ENCODE measurements around the gene CTNNA1. TPM values are rescaled to one million over a fixed set of nuclear protein-coding genes. Genes with fewer than 3 reads are reported as not detected.
"Not testable (repeated sequence)": the region's sequence is repeated elsewhere in the genome, so short reads cannot be mapped to it uniquely, and the experiment has no call there.

Gene CTNNA1
- total and polyA plus RNA-seq, 8 donors: 53.9 to 193 (median 108) TPM

DNA sequence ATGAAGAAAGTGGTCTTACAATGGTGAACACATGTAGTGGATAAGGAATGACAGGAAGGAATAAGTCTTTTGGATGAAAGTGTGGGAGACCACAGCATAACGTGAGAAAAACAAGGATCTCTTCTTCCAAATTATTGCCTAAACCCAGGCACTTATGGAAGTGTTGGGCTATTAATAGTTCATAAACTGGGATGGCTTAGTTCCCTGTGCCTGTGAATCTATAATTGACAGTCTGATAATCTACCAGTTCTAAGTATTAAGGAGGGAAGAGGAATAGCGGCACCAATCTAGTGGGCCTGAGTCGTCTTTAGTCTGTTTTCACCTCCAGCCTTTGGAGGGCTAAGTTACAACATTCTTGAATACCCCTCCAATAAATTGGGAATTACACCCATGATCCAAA lies 161.1 kb downstream of the CTNNA1 start:
- FAIRE-seq: no peak
- TF ChIP-seq, protein P1, sequence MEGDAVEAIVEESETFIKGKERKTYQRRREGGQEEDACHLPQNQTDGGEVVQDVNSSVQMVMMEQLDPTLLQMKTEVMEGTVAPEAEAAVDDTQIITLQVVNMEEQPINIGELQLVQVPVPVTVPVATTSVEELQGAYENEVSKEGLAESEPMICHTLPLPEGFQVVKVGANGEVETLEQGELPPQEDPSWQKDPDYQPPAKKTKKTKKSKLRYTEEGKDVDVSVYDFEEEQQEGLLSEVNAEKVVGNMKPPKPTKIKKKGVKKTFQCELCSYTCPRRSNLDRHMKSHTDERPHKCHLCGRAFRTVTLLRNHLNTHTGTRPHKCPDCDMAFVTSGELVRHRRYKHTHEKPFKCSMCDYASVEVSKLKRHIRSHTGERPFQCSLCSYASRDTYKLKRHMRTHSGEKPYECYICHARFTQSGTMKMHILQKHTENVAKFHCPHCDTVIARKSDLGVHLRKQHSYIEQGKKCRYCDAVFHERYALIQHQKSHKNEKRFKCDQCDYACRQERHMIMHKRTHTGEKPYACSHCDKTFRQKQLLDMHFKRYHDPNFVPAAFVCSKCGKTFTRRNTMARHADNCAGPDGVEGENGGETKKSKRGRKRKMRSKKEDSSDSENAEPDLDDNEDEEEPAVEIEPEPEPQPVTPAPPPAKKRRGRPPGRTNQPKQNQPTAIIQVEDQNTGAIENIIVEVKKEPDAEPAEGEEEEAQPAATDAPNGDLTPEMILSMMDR (IDR thresholded peaks at IDR 0.05): no peak
- no peak for ATAC-seq
- no peaks in the 10 kb centered on the region for H3K4me1 ChIP-seq
- H3K27me3 ChIP-seq: no peaks in the 10 kb centered on the region
- H3K36me3 ChIP-seq: no peaks in the 10 kb centered on the region
- 94 to 97% methylated on average over 3 of the region's 3 CpGs for WGBS, 2 donors
- intact Hi-C loops (cut with DNase I): no loop called here
- DNase-seq: no peak
- no peak overlapping the region for H3K4me3 ChIP-seq
- H3K27ac ChIP-seq: no peak overlapping the region
- H3K9me3 ChIP-seq: no peaks in the 10 kb centered on the region

- 83 to 90% methylated on average over 4 of the region's 4 CpGs for WGBS, 2 donors
- no peaks in the 10 kb centered on the region for H3K36me3 ChIP-seq
- FAIRE-seq (no peak), DNase-seq (no peak), ATAC-seq (no peak)
- no peaks in the 10 kb centered on the region for H3K4me1 ChIP-seq
- H3K9me3 ChIP-seq: no peaks in the 10 kb centered on the region
- H3K4me3 ChIP-seq: no peak overlapping the region
- TF ChIP-seq, protein P1 (IDR thresholded peaks at IDR 0.05): no peak
- intact Hi-C loops (cut with DNase I): no loop called here
- no peaks in the 10 kb centered on the region for H3K27me3 ChIP-seq
- no peak overlapping the region for H3K27ac ChIP-seq
These were observed 165.5 kb downstream of the CTNNA1 start for GRCh38 chr5:138918686-138919085.

DNA sequence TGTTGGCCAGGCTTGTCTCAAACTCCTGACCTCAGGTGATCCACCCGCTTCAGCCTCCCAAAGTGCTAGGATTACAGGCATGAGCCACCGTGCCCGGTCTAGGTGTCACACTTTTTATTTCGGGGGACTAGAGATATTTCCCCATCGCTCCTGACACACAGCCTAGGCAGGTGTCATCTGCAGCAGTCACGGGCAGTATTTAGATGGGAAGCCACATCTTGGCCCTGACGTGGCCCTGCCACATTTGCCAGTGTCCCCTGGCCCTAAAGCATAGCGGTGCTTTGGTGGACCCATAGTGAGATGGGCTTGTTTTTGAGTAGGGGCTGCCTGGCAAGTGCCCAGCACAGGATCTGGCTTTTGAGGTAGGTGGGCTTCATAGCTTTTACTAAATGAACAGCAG lies 167.0 kb downstream of the CTNNA1 start:
- TF ChIP-seq, protein P1 (IDR thresholded peaks at IDR 0.05): no peak
- ATAC-seq (peak in 1 of 4 donors; percentile 24), DNase-seq (no peak), FAIRE-seq (no peak)
- Histone ChIP-seq H3K36me3 (peaks cover 0 to 9% (median 8%) of the 10 kb centered on the region in 3 donors), H3K4me1 (no peaks in the 10 kb centered on the region), H3K4me3 (no peak overlapping the region), H3K27me3 (no peaks in the 10 kb centered on the region), H3K27ac (no peak overlapping the region), H3K9me3 (no peaks in the 10 kb centered on the region)
- 96% methylated on average over 8 of the region's 8 CpGs for WGBS, 2 donors
- intact Hi-C loops (cut with DNase I): no loop called here

- intact Hi-C loops (cut with DNase I); H3K4me3 ChIP-seq; FAIRE-seq; H3K27ac ChIP-seq; H3K4me1 ChIP-seq; H3K27me3 ChIP-seq; H3K9me3 ChIP-seq; ATAC-seq; DNase-seq: not testable (repeated sequence)
- 92 to 98% methylated on average over 2 of the region's 2 CpGs for WGBS, 2 donors
- peaks cover 0 to 21% (median 15%) of the 10 kb centered on the region in 3 donors for H3K36me3 ChIP-seq
These were observed 168.1 kb downstream of the CTNNA1 start for GRCh38 chr5:138921362-138921761.

DNA sequence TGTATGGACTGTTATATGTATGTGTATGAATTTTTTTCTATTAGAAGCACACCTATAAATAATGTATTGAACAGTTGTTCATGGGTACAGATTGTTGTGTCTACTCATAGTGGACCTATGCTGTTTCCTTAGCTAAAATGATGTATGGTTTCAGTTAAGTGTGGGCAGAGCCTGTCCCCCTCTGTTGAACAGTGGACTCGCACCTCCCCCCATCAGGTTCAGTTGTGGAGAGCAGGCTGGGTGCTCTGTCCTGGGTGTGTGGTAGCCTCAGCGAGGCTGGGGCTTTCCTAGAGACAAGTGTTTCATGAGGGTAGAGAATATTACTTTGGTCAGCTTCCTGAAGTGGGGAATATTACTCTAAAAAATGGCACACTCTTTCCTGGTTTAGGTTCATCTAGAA lies 169.3 kb downstream of the CTNNA1 start:
- H3K4me1 ChIP-seq: peaks cover 0 to 1% (median under 1%) of the 10 kb centered on the region in 3 donors
- no peak for FAIRE-seq
- no peak for ATAC-seq

More for the DNA sequence above, 169.3 kb downstream of the CTNNA1 start:
- Histone ChIP-seq H3K27me3 (no peaks in the 10 kb centered on the region), H3K36me3 (peaks cover 0 to 24% (median 15%) of the 10 kb centered on the region in 3 donors), H3K27ac (no peak overlapping the region), H3K4me3 (no peak overlapping the region), H3K9me3 (no peaks in the 10 kb centered on the region)
- TF ChIP-seq, protein P1 (IDR thresholded peaks at IDR 0.05): no peak
- no peak for DNase-seq
- 95 to 97% methylated on average over 2 of the region's 2 CpGs for WGBS, 2 donors
- intact Hi-C loops (cut with DNase I): no loop called here

Measured in pancreas (tissue), 10 donors.